ENCODE data around the gene CEBPZOS.

CEBPZOS gene

DNA sequence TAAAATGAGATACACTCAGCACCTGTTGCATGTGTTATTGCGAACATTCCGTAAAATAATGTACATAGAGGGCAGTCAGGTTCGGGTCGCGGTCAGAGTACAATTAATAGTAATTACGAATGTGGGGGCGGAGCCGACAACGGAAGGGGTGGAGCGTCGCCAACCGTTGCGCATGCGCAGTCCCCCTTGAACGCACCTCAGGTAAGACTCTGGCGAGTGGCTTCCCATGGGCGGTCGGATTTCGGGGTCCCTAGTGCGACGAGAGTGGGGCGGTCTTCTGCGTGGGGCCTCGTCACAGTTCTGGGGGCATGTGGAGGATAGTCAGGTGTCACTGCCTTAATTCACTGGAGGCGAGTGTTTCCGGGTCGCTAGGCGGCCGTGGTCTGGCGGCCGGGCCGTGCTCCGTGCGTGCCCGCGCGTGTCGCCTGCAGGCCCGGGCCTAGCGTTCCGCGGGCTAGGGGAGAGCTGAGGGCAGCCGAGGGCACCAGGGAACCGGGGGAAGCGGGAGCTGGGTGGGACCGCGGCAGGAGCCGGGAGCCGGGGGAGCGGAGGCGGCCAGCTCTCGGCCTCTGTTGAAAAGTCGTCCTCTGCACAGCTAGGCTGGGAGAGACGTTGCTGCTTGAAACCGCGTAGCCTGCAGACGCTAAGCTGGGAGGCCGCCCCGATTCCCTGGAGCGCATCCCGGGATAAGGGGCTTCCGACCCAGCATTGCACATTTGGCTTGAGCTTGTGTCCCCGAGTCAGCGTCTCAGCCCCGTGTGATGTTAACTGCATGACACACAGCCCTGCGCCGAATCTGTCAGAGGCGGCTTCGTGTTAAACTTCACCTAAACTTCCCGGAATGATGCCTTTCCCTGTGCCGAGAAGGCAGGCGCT lies at the start of gene CEBPZOS:
Gene CEBPZOS, plus strand, starts transcription at position 177 of the 876 bp plus-strand sequence. CDS start 3,209 bp downstream, outside the sequence.
- DNase-seq: peak; percentile 88 to 91

DNA sequence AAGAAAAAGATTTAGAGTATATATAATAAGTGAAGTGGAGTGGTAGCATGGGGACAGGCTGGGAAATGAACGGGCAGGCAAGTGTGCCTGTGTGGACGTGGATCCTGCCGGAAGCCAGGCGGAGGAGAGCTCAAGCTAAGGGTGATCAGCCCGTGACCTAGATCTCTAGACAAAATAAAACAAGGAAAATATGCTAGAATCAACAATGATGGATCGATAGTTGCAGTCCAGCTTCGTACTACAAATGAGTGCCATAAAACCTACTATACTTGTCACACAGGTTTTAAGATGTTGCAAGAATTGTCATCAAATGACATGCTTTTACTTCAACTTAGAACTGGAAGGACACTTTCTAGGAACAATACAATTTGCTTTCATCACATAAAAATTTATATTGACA lies 48.0 kb upstream of the CEBPZOS start:
- DNase-seq: no peak

DNA sequence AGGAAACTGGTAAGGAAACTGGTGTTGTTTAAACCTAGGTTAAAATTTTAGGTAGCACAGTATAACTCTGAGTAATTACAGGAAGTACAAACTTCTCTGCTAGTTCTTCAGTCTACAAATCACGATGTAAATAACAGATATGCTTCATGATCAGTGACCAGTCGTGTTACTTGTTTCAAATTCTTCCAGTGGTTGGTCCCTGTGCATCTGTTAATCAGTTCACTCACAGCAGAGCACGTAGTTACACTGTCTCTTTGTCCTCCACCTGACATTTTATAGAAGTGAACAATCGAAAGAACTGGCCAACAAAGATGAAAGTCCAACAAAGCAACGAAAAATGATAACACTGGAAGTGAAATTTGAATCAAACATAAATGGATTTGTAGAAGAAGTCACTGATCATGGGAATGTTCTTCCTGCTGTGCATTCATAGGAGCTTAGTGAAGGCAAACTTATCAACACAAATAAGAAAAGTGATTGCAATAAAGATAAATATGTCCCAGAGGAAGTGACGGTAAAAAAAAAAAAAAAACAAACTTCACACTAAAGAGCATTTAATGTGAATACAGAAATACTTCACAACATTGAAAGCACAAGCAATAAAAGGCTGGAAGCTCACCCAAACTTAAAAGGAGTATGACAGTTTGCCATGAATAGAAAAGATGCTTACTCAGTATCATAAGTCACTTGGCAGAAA lies 46.5 kb upstream of the CEBPZOS start:
- DNase-seq: no peak

DNA sequence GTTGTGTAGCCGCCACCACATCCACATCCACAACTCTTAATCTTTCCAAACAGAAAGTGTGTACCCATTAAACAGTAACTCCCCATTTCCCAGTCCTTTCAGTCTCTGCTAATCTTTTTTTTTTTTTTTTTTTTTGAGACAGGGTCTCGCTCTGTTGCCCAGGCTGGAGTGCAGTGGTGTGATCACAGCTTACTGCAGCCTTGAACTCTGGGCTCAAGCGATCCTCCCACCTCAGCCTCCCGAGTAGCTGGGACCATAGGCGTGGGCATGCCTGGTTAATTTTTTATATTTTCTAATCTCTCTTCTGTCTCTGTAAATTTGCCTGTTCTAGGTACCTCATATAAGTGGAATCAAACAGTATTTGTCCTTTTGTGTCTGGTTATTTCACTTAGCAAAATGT lies 43.1 kb upstream of the CEBPZOS start:
- no peak for DNase-seq

DNA sequence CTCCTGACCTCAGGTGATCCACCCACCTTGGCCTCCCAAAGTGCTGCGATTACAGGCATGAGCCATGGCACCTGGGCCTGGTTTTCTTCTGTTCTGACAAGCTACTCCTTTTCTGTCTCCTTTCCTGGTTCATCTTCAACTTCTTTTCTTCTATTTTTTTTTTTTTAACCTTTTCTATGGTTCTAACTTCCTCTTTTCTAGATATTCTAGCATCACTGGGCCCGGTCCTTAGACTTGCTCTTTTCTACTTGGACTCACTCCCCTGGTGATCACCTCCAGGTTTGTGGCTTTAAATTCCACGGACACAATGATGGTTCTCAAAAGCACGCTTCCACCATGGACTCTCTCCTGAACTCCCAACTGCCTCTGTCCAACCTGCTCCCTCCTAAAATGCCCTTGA lies 41.5 kb upstream of the CEBPZOS start:
- no peak for DNase-seq

DNA sequence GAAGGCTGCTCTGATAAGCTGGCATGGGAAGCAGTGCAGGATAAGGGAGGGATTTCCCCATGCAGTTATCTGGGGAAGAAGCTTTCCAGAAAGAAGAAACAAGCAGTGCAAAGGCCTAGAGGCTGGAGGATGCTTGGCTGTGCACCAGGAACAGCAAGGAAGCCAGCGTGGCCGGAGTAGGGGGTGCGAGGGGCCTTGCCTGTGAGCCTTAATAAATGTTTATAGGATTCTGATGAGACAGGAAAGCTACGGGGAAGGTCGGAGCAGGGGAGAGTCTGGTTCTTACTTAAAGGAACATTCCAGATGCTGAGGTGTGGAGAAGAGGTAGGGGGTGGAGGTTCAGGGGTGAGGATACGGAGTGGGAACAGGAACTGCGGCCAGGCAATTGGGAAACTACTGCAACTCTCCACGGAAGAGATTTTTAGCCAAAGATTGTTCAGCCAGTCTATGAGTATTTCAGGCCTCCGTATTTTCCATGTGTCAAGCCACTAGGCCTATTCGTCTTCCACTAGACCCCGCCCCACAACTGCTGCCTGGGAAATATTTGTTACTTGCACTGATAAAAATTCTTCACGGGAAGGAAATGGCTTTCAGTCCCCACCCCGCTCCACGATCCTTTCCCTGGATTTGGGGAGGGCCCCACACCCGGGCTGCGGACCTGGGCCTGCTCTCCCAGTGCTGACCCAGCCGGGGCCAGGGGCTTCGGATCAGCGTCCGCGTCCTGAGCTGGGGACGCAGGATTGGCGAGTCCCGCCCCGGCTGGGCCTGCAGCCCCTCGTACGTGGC lies 40.0 kb upstream of the CEBPZOS start:
- peak; percentile 29 to 38 for DNase-seq

DNA sequence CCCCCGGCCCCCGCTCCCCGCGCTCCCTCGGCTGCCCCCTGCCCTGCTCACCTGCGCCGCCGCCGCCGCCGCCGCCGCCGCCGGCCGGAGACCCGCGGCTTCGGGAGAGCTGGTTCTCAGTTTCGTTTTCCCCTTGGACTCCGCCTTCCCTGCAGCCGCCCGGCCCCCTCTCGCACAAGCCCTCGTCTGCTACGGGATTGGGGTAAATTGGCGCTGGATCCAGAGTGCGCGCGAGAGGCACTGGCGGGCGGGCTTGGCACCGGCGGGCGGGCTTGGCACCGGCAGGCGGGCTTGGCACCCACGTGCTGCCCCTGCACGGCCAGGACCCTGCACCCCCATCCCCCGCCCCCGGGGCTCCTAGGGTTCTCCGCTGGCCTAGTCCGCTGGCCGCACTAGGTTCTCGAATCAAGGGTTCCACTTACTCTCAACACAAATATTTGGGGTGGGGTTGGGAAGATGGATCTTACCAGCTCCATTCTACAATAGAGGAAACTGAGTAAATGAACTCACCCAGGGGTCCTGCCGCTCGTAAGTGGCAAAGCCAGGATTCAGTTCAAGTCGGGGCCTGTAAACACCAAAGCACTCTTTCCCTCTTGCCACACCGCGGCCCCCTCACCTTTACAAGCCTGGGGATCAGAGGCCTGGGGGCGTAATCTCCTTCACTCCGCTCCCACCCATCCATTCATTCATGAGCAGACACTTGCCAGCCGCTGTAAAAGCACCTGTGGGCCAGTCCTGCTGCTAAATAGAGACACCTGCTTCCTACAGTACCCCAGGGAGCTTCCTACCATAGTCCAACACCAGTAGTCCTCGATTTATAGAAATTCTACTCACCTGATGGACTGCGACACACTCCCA lies 39.2 kb upstream of the CEBPZOS start, which contains the start of gene EIF2AK2:
Gene EIF2AK2, minus strand, starts transcription at position 124 of the 858 bp plus-strand sequence. CDS start 9,174 bp downstream, outside the sequence.
- peak; percentile 66 to 69 for DNase-seq

DNA sequence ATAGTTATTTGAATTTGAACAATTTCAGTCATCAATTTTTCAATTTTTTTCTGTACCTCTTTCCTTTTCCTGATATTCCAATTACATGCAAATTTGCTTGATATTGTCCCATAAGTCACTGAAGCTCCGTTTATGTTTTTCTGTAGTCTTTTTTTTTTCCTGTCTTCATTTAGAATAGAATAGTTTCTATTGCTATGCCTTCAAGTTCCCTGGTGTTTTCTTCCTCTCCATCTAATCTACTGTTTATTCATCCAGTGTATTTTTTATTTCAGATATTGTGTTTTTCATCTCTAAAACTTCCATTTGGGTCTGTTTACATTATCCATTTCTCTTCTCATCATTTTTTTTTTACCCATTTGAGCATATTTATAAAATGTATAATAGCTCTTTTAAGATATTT lies 31.5 kb upstream of the CEBPZOS start:
- no peak for DNase-seq

DNA sequence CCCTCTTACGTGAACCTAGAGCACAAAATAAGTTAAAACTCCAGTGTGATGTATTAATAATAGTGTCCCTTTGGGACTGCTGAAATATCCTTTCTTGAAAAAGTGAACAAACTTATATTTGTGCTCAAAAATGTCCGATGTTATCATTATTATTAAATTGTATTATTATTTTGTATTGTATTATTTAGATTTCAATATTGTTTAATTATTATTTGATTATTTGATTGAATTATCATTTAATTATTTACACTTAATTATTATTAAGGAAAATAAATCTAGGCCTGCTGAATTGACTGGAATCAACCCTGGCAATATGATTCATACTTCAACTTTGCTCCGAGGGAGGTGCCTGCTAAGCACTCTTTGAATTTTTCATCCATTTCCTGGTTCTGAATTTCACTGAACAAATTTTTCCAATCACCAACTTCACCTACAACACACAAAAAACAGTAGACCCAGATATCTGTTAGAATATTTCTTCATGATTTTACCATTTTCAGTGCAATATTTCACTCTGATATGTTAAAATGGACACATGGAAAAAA lies 28.6 kb upstream of the CEBPZOS start:
- DNase-seq: no peak

DNA sequence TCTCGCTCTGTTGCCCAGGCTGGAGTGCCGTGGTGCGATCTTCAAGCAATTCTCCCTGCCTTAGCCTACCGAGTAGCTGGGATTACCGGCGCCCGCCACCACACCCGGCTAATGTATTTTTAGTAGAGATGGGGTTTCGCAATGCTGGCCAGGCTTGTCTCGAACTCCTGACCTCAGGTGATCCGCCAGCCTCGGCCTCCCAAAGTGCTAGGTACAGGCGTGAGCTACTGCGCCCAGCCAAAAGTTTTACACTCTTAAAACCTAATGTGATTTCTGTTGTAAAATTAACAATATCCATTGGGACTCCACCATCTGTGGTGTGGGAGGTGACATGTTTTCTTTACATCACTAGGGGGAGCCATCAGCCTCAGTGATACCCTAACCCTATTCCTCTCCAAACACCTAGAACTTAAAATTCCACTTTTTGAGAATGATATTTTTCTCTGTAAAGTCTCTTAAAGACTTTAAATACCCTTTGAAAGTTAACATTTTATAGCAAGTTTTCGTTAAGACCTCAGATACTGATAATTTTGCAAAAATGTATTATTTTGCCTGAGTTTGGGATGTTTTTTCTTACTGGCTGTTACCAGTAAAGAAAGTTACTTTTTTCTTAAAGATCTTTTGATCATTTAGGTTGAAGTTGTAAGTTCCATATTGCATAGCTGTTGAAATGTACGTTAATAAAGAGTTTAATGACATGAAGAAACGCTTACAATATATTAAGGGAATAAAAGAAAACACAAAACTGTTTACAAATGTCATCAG lies 27.9 kb upstream of the CEBPZOS start:
- DNase-seq: no peak

DNA sequence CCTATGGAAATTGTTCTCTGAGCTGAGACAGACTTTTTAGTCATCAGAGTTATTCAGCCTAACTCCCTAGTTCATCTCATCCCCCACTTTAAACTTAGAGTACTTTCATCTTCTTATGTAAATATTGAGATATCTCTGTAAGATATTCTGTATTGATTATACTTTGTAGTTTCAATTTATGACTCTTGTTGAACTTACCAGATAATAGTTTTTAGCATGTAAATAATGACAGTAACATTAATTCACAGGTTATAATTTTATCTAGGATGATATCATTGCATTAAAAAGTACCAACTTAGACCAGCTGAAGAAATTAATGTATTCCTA lies 24.7 kb upstream of the CEBPZOS start:
- DNase-seq: no peak

DNA sequence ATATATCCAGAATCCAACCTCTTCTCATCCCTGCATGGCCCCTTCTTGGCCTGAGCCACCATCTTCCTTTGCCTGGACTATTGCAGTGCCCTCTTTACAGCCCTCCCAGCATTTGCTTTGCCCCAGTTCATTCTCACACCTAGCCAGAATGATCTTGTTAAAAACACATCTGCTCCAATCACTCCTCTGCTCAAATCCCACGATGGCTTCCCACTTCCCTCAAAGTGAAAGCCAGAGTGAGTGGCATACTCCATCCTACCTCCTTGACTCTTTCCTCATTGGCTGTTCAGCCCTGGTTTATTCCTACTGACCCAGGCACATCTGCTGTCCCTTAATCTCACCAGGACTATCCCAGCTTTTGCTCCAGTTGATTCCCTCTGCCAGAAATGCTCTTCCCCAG lies 22.6 kb upstream of the CEBPZOS start:
- DNase-seq: no peak

DNA sequence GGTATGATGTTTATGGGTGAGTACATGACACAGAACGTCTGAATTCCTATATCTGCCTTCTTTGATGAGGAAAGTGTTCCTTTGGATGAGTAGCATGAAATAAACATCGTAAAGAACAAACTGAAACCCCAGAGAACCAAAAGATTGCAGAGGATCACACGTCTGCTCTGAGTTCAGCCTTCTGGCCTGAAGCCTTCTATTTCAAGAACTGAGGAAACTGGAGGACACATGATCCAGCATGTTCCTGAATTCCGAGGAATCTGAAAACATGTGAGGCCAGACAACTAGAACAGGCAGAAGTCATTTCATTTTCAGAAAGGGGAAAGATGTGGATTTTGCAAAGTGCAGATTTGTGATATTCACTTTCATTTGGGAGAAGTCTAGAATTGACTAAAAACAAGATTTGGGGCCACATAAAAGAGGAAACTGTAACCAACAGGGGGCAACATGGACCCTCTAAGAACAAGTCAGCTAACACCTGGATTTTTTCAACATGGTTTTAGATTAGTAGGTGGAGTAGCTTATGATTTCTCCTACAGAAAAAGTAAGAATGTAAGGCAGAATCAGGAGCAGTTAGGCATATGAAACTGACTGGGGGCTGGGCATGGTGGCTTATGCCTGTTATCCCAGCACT lies 16.2 kb upstream of the CEBPZOS start:
- no peak for DNase-seq

DNA sequence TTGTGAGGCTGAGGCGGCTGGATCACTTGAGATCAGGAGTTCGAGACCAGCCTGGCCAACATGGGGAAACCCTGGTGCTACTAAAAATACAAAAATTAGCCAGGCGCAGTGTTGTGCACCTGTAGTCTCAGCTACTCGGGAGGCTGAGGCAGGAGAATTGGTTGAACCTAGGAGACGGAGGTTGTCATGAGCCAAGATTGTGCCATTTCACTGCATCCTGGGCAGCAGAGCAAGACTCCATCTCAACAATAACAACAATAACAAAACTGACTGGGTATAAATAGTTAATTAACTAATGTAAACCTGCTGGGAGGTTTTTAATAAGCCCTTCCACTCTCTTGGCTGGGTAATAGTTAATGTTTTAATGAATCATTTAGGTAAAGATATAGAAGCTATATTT lies 15.7 kb upstream of the CEBPZOS start:
- no peak for DNase-seq

DNA sequence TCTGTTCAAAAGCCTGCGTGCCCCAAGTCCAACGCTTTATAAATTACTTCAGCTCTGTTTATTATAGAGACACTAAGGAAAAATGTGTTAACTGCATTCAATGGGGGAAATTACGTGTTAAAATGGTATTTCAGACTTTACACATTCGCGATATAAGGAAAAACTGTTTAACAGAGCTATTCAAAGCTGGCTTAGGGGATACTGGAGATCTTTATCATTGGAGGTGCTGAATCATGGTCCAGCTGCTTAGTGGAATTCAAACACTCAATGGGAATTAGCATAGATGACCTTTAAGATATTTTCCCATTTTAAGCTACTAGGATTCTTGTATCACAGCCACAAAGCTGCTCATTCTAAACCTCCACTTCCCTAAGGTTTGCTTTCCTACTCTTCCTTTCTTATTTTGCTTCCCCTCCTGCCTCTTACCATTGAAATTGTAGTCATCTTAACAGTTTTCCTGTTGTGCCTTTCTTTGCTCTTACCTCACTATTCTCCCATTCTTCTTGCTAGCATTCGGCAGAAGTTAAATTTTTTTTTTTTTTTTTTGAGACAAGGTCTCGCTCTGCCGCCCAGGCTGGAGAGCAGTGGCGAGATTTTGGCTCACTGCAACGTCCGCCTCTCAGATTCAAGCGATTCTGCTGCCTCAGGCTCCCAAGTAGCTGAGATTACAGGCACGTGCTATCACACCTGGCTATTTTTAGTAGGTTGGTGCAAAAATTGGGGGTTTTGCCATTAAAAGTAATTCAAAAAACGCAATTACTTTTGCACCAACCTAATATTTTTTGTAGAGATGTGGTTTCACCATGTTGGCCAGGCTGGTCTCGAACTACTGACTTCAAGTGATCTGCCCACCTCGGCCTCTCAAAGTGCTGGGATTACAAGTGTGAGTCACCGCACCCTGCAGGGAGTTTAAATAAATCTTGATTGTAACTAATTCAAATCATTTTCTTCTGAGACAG lies 14.3 kb upstream of the CEBPZOS start:
- no peak for DNase-seq

DNA sequence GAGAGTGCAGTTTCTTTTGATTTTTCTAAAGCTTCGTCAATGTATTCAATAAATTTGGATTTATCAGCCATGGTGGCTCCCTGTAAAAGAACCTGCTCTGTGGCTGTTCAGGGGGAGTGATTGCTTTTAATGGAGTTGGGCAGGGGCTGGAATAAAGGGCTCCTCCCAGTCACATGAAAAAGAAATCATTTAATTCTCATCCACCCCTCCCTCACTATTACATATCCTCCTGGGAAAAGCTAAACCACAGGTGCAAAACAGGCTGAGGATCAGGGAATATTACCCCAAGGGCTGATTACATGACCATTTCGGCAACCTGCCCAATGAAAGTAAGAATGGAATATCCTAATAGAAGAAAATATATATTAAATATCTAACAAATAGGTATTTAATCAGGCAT lies 7.7 kb upstream of the CEBPZOS start, which contains the start of gene SULT6B1:
Gene SULT6B1, minus strand, starts transcription at position 101 of the 400 bp plus-strand sequence. Its CDS starts 30 bp downstream, at position 71.
- DNase-seq: no peak

DNA sequence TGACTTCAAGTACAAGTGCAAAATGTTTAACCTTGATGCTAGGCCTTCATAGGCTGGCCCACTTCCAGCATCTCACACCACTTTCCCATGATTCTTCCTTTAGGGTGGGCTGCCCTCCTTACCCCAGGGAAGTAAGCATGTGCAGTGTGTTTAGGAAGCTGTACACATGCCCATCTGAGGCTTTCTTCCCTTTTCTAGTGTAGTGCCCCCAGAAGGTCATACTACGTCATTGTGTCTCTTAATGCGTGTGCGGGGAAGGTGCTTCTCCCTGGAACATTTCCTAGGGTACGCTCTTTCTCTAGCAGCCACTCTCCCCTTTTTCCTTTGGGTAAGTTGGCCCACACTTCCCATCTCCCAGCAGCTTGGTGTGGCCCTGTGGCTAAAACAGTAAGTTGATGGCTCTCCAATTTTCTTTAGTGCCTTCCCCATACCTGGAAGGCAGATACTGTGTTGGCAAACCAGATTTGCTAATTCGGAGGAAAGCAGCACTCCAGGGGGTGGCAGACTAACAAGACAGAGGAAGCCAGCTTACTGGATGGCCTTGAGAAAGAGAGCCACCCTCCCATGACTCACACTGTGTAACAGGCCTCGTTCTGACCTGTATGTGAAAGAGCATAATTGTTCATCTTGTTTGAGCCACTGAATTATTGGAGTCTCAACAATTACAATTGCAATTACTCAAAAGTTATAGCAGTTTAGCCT lies 6.7 kb upstream of the CEBPZOS start:
- DNase-seq: no peak

DNA sequence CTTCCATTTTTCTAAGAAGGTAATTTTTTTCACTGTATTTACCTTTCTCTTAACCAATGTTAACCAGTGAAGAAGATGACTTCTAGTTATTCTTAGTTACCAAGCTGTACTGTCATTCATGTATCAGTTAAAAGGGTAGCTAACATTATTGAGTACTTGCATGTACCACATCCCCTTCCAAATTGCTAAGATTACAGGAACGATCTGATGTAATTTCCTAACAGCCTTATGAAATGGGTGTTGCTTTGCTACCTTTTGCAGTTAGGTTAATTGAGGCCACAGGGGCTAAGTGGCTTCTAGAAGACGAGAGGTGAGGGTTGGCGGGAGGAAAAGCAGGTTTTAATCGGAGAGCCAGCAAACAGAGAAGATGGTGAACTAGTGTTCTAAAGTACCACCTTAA lies 6.0 kb upstream of the CEBPZOS start:
- DNase-seq: no peak

DNA sequence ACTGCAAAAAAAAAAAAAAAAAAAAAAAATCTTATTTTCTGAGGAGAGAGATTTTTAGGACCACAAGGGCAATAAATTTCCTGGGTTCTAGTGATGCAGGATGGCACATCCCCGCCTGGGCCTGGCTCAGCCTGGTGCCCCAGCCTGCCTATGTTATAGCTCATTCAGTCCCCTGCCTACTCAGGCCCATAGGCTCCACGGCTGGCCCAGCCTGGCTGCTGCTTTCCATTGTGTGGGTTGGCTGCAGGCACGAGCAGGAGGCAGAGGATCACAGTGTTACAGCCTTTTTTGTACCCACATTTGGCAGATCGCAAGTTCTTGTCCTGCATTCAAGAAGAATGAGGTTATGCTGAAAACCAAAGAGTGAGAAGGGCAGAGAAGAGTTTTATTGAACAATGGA lies 5.0 kb upstream of the CEBPZOS start:
- no peak for DNase-seq

Data from stimulated activated CD4-positive, alpha-beta T cell treated with anti-CD3 and anti-CD28 coated beads, Interleukin-2, amount 100 ng/mL, for 48 hours (primary cell).